Breast epithelium (tissue), 3 donors: ENCODE data around the gene LSM12.
"Not testable (repeated sequence)": the region's sequence is repeated elsewhere in the genome, so short reads cannot be mapped to it uniquely, and the experiment has no call there.

Source experiments
- CTCF ChIP-seq, 3 donors: fragments of 450-650 bp; IDR thresholded peaks; one replicate each; pipeline ENCODE4 v1.5.1; 2016 to 2017; ENCODE audit warnings: antibody characterized with exemption in 3 of 3, mild to moderate bottlenecking in 3 of 3, moderate library complexity in 3 of 3
- POLR2A ChIP-seq: fragments of 450-650 bp; IDR thresholded peaks from one replicate; pipeline ENCODE4 v1.6.1; 2016; ENCODE audit warnings: antibody characterized with exemption, mild to moderate bottlenecking, moderate library complexity
- POLR2AphosphoS5 ChIP-seq, 3 donors: sonication (generic); formaldehyde crosslinking; IDR thresholded peaks; one replicate each; pipeline ENCODE4 v1.6.1; 2017; ENCODE audit warnings: antibody characterized with exemption in 3 of 3

- TF ChIP-seq CTCF (IDR thresholded peaks at IDR 0.05); POLR2A; POLR2AphosphoS5 (IDR thresholded peaks at IDR 0.05): not testable (repeated sequence)
Measured at GRCh38 chr17:44021227-44021626, 45.2 kb downstream of the LSM12 start.
